NCI-H1694 treated with DMSO at 0.1 percent for 48 hours (cell line): ENCODE results near the gene DNHD1.
A peak's percentile ranks its signal among the peaks of the same experiment; 100 is the strongest.

Experiments used
- DNase-seq: peaks from one replicate; lab custom pipeline; 2025; lab: John Stamatoyannopoulos, UW

Gene DNHD1

DNA sequence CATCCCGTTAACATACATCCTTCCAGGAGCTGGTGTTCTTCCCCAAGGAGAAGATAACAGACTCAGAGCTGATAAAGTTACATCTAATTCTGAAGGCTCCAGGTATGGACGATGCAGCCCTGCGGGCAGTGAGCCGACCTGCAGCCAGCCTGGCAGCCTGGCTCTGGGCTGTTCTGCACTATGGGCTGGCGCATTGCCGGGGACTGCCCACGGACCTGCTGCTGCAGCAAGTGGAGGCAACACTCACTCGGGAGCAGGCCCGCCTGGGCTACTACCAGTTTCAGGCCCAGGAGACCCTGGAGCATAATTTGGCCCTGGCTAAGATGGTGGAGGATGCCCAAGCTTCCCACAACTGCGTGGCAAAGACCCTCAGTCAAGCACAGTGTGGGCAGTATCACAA lies 66.6 kb downstream of the DNHD1 start:
- no peak for DNase-seq

GRCh38 chr11:6565325-6565724 lies 68.2 kb downstream of the DNHD1 start:
- DNase-seq: no peak

- no peak for DNase-seq
Observed at GRCh38 chr11:6565988-6566703, 69.1 kb downstream of the DNHD1 start.

GRCh38 chr11:6566704-6567370 lies 69.8 kb downstream of the DNHD1 start:
- no peak for DNase-seq

- DNase-seq: no peak
Observed at GRCh38 chr11:6567371-6567745, 70.3 kb downstream of the DNHD1 start.

DNA sequence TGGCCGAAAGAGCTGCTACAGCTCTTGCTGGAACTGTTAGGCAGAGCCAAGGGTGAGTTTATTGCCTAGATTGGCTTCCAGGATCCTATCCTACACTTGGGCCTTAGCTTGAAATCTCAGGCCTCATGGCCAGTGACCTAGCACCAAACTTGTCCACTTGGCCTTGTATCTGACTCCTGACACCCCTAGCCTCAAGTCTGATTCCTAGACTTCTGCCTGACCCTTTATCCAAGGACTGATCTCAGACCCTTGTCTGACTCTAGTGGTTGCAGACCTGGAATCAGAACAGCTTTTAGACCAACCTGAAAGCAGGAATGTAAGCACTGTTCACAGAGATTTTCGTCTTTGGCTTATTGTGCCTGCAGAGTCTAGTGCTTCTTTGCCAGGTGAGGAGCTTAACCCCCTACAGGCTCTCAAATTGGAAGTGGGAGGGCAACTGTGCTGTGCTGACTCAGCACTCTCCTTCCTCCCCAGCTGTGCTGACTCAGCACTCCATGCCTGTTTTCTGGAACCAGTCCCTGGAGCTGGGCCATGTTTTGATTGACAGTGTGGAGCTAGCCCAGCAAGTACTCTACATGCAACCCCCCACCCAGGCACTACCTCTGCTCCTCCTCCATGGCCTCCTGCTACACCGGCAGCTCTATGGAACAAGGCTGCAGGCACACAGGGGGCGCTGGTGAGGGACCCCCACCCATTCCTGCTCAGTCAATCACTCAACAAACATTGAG lies 71.3 kb downstream of the DNHD1 start:
- DNase-seq: no peak

DNA sequence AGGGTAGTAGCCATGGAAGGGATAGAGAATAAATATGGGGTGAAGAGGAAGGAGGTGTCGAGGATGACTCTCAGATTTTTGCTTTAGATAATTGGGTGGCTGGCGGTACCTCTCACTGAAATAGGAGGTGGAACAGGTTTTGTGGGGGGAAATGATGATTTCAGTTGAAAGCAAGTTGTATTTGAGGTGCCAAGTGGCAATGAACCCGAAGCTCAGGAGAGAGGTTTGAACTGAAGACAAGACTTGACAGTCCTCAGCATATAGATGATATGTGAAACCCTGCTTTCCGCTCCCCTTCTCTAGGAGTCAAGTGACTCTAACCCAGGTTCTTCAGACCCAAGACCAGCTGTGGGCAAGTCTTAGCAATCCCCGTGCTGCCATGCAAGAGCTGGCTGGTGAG lies 72.6 kb downstream of the DNHD1 start:
- DNase-seq: no peak

DNA sequence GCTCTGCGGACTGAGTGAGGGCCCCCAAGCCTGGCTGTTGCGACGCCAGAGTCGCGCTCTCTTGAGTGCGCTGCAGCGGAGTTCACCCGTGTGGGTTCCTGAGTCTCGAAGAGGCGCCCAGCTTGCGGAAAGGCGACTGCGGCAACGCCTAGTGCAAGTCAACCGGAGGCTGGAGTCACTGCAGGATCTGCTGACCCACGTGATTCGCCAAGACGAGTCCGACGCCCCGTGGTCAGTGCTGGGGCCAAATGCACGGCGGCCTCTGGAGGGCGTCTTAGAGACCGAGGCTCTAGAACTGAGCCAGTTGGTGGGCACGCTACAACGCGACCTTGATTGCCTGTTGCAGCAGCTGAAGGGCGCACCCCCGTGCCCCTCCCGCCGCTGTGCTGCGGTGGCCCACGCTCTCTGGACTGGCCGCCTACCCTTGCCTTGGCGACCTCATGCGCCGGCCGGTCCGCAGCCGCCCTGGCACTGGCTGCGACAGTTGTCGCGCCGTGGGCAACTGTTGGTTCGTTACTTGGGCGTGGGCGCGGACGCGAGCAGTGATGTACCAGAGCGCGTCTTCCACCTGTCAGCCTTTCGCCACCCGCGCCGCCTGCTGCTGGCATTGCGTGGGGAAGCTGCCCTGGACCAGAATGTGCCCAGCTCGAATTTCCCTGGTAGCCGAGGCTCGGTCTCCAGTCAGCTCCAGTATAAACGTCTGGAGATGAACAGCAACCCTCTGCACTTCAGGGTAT lies 73.8 kb downstream of the DNHD1 start:
- DNase-seq: no peak

DNA sequence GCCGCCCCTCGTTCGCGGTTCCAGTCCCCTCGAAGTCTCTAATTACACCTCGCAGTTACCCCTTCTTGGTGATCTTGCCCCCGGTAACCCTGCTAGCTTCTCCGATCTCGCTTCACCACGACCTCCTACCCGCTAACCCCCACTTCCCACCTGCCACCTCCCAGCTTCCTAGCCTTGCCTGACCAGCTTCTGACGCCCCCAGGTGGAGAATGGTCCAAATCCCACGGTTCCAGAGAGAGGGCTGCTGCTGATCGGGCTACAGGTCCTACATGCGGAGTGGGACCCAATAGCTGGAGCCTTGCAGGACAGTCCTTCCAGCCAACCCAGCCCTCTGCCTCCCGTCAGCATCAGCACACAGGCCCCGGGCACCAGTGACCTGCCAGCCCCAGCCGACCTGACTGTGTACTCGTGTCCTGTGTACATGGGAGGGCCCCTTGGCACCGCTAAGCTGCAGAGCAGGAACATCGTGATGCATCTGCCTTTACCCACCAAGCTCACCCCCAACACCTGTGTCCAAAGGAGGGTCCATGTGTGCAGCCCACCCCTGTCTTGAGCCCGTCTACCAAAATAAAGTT lies 74.4 kb downstream of the DNHD1 start:
- no peak for DNase-seq

- DNase-seq: no peak
Observed at GRCh38 chr11:6572215-6572614, 75.1 kb downstream of the DNHD1 start.

- no peak for DNase-seq
Observed at GRCh38 chr11:6574816-6575715, 78.0 kb downstream of the DNHD1 start.

- DNase-seq: peak; percentile 59
Observed at GRCh38 chr11:6576471-6577373, 79.6 kb downstream of the DNHD1 start.

- DNase-seq: no peak
Observed at GRCh38 chr11:6578134-6578533, 81.1 kb downstream of the DNHD1 start.

GRCh38 chr11:6579681-6580080 lies 82.6 kb downstream of the DNHD1 start:
- DNase-seq: no peak

DNA sequence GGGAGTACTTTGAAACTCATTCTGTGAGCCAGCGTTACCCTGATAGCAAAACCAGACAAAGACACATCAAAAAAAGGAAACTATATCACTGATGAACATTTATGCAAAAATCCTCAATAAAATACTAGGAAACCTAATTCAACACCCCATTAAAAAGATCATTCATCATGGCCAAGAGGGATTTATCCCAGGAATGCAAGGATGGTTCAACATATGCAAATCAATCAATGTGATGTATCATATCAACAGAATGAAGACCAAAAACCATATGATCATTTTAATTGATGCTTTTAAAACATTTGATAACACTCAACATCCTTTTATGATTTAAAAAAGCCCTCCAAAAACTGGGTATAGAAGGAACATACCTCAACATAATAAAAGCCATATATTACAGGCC lies 86.5 kb downstream of the DNHD1 start:
- DNase-seq: no peak

- no peak for DNase-seq
Observed at GRCh38 chr11:6584528-6584927, 87.4 kb downstream of the DNHD1 start.

- DNase-seq: no peak
Observed at GRCh38 chr11:6586434-6587359, 89.6 kb downstream of the DNHD1 start.

DNA sequence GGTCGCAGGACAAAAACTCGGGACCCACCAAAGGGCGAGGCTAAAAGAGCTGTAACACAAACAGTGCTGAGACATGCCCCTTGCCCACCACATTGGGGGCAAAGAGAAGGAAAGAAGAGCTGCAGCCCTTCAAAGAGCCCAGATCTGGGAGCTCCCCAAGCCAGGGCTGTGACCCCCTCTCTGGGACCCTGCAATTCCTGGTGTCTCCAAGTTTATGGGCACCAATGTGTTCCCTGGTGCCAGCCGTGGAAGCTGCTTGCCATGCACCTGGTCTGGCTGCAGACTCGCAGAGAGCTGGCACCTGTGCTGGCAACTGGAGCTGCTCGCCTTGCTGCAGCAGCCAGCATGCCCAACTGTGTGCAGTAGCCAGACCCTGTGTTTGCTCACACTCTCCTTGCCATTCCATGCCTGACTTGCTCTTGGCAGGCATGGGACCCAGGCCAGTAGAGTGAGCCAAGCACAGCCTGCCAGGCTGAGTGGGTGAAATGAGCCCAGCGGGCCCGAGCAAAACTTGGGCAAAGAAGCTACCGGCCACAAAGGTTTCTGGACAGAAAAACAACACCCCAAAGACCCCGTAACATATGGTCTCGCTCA lies 90.4 kb downstream of the DNHD1 start:
- DNase-seq: no peak

DNA sequence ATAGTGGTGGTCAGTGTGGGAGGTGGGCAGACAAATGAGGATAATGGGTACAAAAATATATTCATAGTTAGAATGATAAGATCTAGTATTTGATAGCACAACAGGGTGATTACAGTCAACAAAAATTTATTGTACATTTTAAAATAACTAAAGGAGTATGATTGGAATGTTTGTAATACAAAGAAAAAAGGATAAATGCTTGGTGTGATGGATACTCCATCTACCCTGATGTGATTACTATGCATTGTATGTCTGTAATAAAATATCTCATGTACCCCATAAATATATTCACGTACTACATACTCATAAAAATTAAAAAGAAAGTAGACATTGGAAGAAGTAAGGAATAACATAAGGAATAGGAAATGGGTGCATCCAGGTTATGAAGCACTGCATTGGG lies 90.9 kb downstream of the DNHD1 start:
- no peak for DNase-seq
